MM.1S (cell line): ENCODE measurements around the gene MYOG.

Source experiments
- CTCF ChIP-seq: fragments of 300-600 bp; sonication (generic); IDR thresholded peaks from 2 replicates; pipeline ENCODE4 v1.5.1; 2016; ENCODE audit warnings: antibody characterized with exemption, low read length, mixed read lengths
- EZH2 ChIP-seq: fragments of 300-600 bp; sonication (generic); optimal IDR thresholded peaks from 2 replicates; pipeline ENCODE3; 2017; ENCODE audit warnings: low read depth, mild to moderate bottlenecking, antibody characterized with exemption, low read length, mixed read lengths
- EZH2phosphoT487 ChIP-seq: fragments of 300-600 bp; sonication (generic); IDR thresholded peaks from 2 replicates; pipeline ENCODE4 v1.6.1; 2018; ENCODE audit warnings: antibody characterized with exemption, low read length

- no peak for TF ChIP-seq CTCF
- no peak for TF ChIP-seq EZH2
- no peak for TF ChIP-seq EZH2phosphoT487
These were observed 51.9 kb downstream of the MYOG start for GRCh38 chr1:203033917-203034316.
